ENCODE data around the gene MED23. TPM values are rescaled to one million over a fixed set of nuclear protein-coding genes. Genes with fewer than 3 reads are reported as not detected.
A peak's percentile ranks its signal among the peaks of the same experiment; 100 is the strongest.

The MED23 gene
- total and polyA plus RNA-seq, 10 of the 15 experiments (the other 5 are each of a cell fraction or from before 2014, with no cell fraction given): 7.1 to 42.9 (median 19.6) TPM

GRCh38 chr6:131640576-131640975, 12.5 kb upstream of the MED23 start:
- Histone ChIP-seq H3K27ac (ENCODE audit: control insufficient read depth, insufficient read depth) (no peak overlapping the region), H4K20me1 (ENCODE audit: control insufficient read depth, insufficient read depth) (no peaks in the 10 kb centered on the region; the same call in 1 of the 2 replicates), H3K4me3 (no peak overlapping the region), H3K27me3 (replicated peaks in 1 of 2; ENCODE audit: control insufficient read depth in 2 of 2, insufficient read depth in 2 of 2, low read length in 1 of 2) (peaks cover 0 to 3% of the 10 kb centered on the region in 2 experiments; a peak in 2 of 4 replicates), H3K36me3 (ENCODE audit: control insufficient read depth in 2 of 2, insufficient read depth in 2 of 2, low read length in 1 of 2) (no peaks in the 10 kb centered on the region), H3K79me2 (ENCODE audit: control insufficient read depth, insufficient read depth, low read length) (no peaks in the 10 kb centered on the region), H3K9ac (ENCODE audit: control insufficient read depth, insufficient read depth, low read length) (no peak overlapping the region), H3K9me3 (replicated peaks; ENCODE audit: control insufficient read depth, insufficient read depth, low read length) (no peaks in the 10 kb centered on the region), H3K4me1 (ENCODE audit: control insufficient read depth, insufficient read depth, low read length) (no peaks in the 10 kb centered on the region; the same call in 1 of the 2 replicates), H3K4me2 (ENCODE audit: control insufficient read depth, insufficient read depth) (no peak overlapping the region), H2AFZ (ENCODE audit: control insufficient read depth, low read depth, low read length) (no peak overlapping the region)
- CTCF ChIA-PET: interaction anchor here (3.2 kb wide), 1 partner anchor 12 kb away, joined by 26 read pairs; the partner anchor contains the start of gene MED23
- SMC1A ChIA-PET (ENCODE audit: uncharacterized antibody, unreplicated experiment): interaction anchor here (2.0 kb wide), 1 partner anchor 12 kb away, joined by 7 read pairs; the partner anchor contains the start of gene MED23
- 42% methylated on average over 3 of the region's 3 CpGs for WGBS (ENCODE audit: insufficient coverage, insufficient replicate concordance, low lambda C conversion rate, missing lambda C conversion rate)
- POLR2A ChIA-PET: interaction anchor here (2.0 kb wide), 1 partner anchor 12 kb away, joined by 10 read pairs; the partner anchor contains the start of gene MED23
- TF ChIP-seq JUNB (IDR thresholded peaks at IDR 0.05) (no peak), SMAD5 (IDR thresholded peaks at IDR 0.05; ENCODE audit: low read depth) (no peak), LARP7 (IDR thresholded peaks at IDR 0.05) (no peak), EZH2 (IDR thresholded peaks at IDR 0.05; ENCODE audit: borderline replicate concordance, control insufficient read depth, low read depth, low read length) (no peak)
- FAIRE-seq (no peak), ATAC-seq (no peak), DNase-seq (ENCODE audit: low read depth, low spot score) (no peak)
- BruUV-seq (replicated peaks): no TSS peak
- in situ Hi-C loops (cut with MboI): no loop called here
- RAD21 ChIA-PET (ENCODE audit: unreplicated experiment): no interaction called here
- intact Hi-C loops (cut with micrococcal nuclease; ENCODE audit: unreplicated experiment): no loop called here

DNA sequence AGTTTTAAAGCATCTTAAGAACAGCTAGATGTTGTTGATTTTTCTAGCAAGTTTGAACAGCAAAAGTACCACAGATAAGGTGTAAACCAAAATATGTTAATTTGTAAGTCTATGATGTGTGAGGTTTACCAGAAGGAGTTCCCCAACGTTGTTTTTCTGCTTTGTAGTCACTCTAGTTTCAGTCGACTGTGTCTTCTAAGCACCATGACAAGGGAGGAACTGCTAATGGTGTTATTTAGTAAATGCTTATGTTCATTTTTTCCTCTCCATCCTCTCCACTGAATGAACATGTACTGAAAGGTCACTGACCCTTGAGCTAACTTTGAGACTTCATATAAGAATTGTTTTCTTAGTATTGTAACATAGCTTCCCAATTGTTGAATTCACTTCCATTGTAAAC, 12.1 kb upstream of the MED23 start:
- POLR2A ChIA-PET: interaction anchor here (2.0 kb wide), 1 partner anchor 11 kb away, joined by 10 read pairs; the partner anchor contains the start of gene MED23
- Histone ChIP-seq H3K36me3 (ENCODE audit: control insufficient read depth in 2 of 2, insufficient read depth in 2 of 2, low read length in 1 of 2) (no peaks in the 10 kb centered on the region), H3K9ac (ENCODE audit: control insufficient read depth, insufficient read depth, low read length) (no peak overlapping the region), H3K79me2 (ENCODE audit: control insufficient read depth, insufficient read depth, low read length) (no peaks in the 10 kb centered on the region), H3K4me1 (ENCODE audit: control insufficient read depth, insufficient read depth, low read length) (no peaks in the 10 kb centered on the region; the same call in 1 of the 2 replicates), H3K27ac (ENCODE audit: control insufficient read depth, insufficient read depth) (no peak overlapping the region), H3K9me3 (replicated peaks; ENCODE audit: control insufficient read depth, insufficient read depth, low read length) (no peaks in the 10 kb centered on the region), H3K4me2 (ENCODE audit: control insufficient read depth, insufficient read depth) (no peak overlapping the region), H2AFZ (ENCODE audit: control insufficient read depth, low read depth, low read length) (no peak overlapping the region), H4K20me1 (ENCODE audit: control insufficient read depth, insufficient read depth) (no peaks in the 10 kb centered on the region; the same call in 1 of the 2 replicates), H3K4me3 (no peak overlapping the region), H3K27me3 (replicated peaks in 1 of 2; ENCODE audit: control insufficient read depth in 2 of 2, insufficient read depth in 2 of 2, low read length in 1 of 2) (no peaks in the 10 kb centered on the region; a peak in 3 of 4 replicates)
- no peak for DNase-seq (ENCODE audit: low read depth, low spot score)
- WGBS (ENCODE audit: insufficient coverage, insufficient replicate concordance, low lambda C conversion rate, missing lambda C conversion rate): 2% methylated on average over 2 of the region's 2 CpGs
- CTCF ChIA-PET: interaction anchor here (3.2 kb wide), 1 partner anchor 12 kb away, joined by 26 read pairs; the partner anchor contains the start of gene MED23
- peak; percentile 79 for ATAC-seq
- BruUV-seq (replicated peaks): no TSS peak
- intact Hi-C loops (cut with micrococcal nuclease; ENCODE audit: unreplicated experiment): no loop called here
- in situ Hi-C loops (cut with MboI): no loop called here
- RAD21 ChIA-PET (ENCODE audit: unreplicated experiment): interaction anchor here (1.5 kb wide), 1 partner anchor 11 kb away, joined by 5 read pairs; no protein-coding TSS in a partner anchor
- no peak for FAIRE-seq
- SMC1A ChIA-PET (ENCODE audit: uncharacterized antibody, unreplicated experiment): interaction anchor here (1.4 to 2.0 kb wide), 2 partner anchors 12 to 121 kb away, joined by 4 to 7 read pairs; partner anchors contain the start of gene MED23
- TF ChIP-seq SREBF2 (IDR thresholded peaks at IDR 0.05; ENCODE audit: low read length): no peak
- TF ChIP-seq SPI1 (IDR thresholded peaks at IDR 0.05; ENCODE audit: borderline replicate concordance, insufficient read depth, low read depth, low read length): peak; percentile 9; the same call in 1 of the 2 replicates
- TF ChIP-seq POU2F2 (IDR thresholded peaks at IDR 0.05; ENCODE audit: borderline replicate concordance, low read depth, low read length): no peak
- TF ChIP-seq MEF2A (IDR thresholded peaks at IDR 0.05; ENCODE audit: insufficient read depth, low read depth, low read length): no peak
- TF ChIP-seq ETV6 (conservative IDR thresholded peaks at IDR 0.05 in 1 of 2, IDR thresholded peaks at IDR 0.05 in 1 of 2; ENCODE audit: borderline replicate concordance in 1 of 2, low read depth in 1 of 2): no peak
- TF ChIP-seq ATF7 (IDR thresholded peaks at IDR 0.05; ENCODE audit: low read depth): 0 out of 2 replicates have a peak, but pooled peaks have one; percentile 35
- no peak for TF ChIP-seq CREB1 (IDR thresholded peaks at IDR 0.05; ENCODE audit: low read depth)
- peak; percentile 87 for TF ChIP-seq NR2F1 (conservative IDR thresholded peaks at IDR 0.05)
- TF ChIP-seq NR2C1 (IDR thresholded peaks at IDR 0.05): no peak
- TF ChIP-seq MTA2 (IDR thresholded peaks at IDR 0.05; ENCODE audit: low read depth): peak; percentile 46; the same call in 1 of the 2 replicates
- TF ChIP-seq, protein P1, sequence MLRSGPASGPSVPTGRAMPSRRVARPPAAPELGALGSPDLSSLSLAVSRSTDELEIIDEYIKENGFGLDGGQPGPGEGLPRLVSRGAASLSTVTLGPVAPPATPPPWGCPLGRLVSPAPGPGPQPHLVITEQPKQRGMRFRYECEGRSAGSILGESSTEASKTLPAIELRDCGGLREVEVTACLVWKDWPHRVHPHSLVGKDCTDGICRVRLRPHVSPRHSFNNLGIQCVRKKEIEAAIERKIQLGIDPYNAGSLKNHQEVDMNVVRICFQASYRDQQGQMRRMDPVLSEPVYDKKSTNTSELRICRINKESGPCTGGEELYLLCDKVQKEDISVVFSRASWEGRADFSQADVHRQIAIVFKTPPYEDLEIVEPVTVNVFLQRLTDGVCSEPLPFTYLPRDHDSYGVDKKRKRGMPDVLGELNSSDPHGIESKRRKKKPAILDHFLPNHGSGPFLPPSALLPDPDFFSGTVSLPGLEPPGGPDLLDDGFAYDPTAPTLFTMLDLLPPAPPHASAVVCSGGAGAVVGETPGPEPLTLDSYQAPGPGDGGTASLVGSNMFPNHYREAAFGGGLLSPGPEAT (IDR thresholded peaks at IDR 0.05; ENCODE audit: low read depth): peak; percentile 30; the same call in 1 of the 2 replicates
- TF ChIP-seq RUNX3 (IDR thresholded peaks at IDR 0.05; ENCODE audit: low read length): peak; percentile 28; the same call in 1 of the 2 replicates
- TF ChIP-seq PAX8 (IDR thresholded peaks at IDR 0.05): no peak
- TF ChIP-seq PAX5 (IDR thresholded peaks at IDR 0.05; ENCODE audit: borderline replicate concordance, low read depth, low read length): peak; percentile 54; the same call in 1 of the 2 replicates

Measured in GM12878 (cell line).